GM19463 (cell line): ENCODE results near the gene LYPD1.

Experiments
- ATAC-seq: cut with Tn5 transposase; IDR thresholded peaks from one replicate; pipeline ENCODE4 v1.9.1; 2021; ENCODE audit warnings: mild to moderate bottlenecking, moderate library complexity; ENCODE audit not compliant: unreplicated experiment

LYPD1 gene

DNA sequence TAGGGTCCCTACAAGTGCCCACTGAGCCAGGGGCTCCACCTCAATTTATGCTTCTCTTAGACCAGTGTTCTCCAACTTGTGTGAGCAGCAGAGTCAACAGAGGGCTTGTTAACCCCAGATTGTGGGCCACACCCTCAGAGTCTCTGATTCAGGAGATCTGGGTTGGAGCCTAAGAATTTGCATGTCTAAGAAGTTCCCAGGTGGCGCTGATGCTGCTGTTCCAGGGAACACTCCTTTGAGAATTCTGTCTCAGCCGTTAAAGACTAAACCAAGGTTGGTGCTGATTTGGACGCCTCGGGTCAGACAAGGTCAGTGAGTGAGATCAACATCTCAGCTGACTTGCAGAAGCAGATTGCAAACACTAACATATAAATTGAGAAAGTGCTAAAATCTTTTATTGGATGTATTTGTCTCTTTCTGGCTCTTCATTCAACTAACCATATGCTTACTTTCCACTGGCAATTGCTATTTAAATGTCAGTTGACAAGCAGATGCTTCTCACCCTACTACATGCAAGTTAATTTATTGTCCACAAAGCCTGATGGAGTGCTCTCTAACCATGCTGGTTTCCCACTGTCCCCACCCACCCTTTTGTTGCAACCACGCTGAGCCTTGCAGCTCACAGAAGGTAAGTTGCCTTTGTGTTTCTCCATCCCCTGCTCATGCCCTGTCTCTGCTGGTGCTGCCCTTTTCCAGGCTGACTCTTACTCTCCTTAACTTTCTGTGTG, 31.5 kb downstream of the LYPD1 start:
- no peak for ATAC-seq

DNA sequence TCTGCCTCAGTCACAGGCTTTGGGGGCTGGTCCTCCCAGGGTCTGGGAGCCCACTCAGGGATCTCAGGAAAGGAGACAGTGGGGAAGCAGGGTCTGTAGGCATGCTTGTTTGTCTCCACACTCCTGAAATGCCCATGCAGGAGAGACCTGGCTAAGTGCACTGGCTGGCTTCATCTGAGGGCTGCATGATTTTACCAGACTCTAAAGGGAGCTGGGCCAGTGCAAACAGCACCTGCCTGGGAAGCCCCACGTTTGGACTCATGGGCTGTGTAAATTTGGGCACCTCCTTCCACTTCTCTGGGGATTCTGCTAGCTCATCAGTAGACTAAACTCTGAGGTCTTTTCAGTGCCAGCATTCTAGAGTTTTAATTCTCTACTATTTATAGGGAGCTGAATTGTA, 33.7 kb downstream of the LYPD1 start:
- ATAC-seq = no peak

DNA sequence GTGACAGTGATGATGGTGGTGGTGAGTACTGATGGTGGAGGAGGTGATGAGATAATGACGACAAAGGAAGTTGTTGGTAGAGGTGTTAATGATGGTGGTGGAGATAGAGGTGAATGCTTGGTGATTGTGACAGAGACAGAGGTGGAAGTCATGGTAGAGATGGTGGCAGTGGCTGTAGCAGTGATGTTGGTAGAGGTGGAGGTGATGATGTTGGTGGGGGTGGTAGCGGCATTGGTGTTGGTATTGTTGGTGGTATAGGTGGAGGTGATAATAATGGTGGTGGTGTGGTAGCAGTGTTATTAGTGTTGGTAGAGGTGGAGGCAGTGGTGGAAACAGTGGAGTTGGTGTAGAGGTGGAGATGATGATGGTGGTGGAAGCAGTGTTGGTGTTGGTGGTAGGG, 36.4 kb downstream of the LYPD1 start:
- no peak for ATAC-seq

DNA sequence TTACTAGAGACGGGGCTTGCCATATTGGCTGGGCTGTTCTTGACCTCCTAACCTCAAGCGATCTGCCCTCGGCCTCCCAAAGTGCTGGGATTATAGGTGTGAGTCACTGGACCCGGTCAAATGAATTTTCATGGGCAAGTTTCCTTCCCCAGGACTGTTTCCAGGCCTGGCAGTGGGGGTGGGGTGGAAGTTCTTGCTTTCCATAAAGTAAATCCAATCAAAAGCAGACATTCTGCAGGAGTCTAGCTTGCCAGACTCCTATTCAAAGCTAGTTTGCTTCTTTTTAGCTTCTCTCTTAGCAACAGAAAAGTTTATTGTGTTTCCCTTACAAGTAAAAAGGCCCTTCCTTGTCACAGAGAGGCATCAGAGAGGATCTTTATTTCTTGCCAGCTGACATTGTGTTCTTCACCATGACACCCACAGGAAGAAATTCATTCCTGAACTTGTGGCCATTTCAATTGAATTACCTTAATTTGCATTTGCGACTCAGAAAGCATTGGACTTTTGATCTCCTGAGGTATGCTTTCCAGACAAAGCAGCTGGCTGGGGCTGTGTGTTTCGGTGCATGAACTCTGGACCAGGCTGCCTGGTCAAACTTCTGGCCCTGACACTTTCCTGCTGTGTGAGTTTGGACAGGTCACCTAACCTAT, 37.9 kb downstream of the LYPD1 start:
- ATAC-seq = no peak

DNA sequence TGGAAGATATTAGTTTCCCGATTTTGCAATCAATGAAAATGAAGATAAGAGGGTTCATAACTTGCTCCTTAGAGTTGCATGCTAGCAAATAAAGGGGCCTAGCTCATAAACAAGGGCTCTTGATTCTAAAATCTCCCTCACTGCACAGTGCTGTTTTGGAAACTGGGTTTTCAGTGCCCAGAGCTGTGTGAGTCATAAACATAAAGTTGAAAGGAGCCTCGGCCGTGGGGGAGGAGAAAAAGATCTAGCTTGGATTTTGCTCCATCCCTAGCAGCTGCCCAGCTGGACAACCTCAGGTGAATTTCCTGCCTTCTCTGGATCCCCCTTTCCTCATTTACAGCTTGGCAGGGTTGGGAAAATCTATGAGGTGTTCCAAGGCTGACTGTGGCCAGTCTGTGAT, 42.5 kb downstream of the LYPD1 start:
- no peak for ATAC-seq

DNA sequence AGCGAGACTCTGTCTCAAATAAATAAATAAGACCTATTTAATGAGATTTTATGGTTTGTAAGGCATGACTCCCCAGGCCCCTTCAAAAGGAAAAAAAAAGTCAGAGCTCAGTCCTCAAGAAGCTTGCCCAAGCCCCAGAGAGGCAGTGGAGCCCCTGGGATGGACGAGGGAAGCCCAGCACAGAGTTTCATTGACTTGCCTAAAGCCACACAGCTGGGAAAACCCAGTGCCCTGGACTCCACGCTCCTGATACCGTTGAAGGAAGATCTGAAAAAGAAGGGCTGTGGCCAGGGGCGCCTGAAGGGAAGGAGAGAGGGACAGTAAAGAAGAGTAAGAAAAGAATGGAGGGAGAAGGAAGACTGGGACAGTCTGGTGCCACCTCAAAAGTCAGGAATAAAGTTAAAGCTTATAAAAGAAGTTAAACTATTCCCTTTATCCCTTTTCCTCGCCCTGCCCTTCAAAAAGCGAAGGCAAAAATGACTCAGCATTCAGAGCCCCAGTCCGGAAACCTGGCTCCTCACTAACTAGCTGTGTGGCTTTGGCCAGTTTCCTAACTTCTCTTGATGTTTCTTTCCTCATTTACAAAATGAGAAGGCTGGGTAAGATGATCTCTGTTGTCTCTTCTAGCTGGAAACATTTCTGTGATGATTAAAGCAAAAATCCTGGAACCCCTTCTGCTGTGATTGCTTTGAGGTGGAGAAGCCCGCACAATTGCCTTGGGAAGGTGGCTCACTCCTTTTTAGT, 46.7 kb downstream of the LYPD1 start:
- ATAC-seq = no peak

DNA sequence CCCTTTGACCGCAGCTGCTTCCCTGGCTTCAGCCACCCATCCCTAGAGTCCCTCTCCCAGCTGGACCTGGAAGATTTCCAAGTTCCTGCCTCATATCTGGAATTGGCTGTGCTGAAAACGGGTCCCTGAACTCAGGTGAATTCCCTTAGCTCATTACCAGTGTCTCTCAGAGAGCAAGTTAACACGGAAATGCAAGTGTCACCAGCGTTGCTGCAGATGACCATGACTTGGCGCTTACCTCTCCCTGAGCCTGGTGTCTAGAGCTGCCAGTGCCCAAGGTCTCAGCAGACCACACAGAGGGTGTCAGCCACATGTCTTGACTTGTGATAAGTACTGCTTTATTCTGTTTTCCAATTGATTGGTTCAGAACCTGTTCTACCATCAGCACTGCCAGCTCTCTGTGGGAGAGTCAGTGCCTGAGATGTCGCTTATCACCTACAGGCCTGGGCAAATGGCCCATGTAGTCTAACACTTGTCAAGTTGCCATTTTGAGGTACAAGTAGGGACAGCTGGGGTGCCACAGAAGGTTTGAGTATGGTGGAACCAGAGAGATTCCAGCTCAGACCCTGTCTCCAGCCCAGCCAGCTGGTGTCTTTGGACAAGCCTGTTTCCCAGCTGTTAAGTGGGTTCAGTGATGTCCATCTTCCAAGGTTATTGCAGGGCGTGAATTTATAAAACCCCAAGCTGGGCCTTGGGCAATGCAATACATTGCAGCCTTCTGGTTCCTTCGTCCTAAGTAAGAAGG, 48.7 kb downstream of the LYPD1 start:
- ATAC-seq = no peak

DNA sequence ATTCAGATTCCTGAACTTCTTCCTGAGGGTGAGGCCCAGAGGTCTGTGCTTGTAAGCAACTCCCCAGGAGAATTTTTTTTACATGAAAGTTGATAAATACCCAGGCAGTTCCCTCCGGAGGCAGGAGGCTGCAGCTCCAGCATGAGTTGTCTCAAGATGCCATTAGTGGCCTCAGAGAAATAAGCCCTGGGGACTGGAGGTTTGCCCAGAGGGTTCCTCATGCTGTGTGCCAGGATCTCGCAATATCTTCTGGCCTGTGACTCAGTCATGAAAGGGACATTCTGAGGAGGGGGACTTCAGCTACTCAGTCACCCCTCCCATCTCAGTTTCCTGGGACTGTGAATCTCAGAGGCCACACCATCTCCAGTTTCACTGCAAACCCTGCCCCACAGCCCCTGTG, 49.9 kb downstream of the LYPD1 start:
- no peak for ATAC-seq

DNA sequence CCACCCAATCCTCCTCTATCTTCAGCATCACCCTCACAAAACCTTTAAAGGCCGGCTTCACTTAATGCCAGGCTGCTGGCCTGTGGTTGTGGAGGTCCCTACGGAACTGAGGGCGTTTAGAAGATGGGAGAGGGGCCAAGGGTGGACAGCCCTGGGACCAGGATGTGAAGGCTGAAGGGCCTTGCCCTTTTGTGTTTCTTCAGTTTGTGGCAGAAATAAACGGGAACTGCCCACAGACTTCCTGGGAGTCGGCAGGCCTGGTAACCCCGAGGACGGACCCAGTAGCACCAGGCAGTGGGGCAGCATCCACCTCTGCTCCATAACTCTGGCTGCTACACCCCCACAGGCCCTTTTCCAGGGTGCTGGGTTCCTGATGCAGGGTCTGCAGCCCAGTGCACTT, 51.3 kb downstream of the LYPD1 start:
- no peak for ATAC-seq

DNA sequence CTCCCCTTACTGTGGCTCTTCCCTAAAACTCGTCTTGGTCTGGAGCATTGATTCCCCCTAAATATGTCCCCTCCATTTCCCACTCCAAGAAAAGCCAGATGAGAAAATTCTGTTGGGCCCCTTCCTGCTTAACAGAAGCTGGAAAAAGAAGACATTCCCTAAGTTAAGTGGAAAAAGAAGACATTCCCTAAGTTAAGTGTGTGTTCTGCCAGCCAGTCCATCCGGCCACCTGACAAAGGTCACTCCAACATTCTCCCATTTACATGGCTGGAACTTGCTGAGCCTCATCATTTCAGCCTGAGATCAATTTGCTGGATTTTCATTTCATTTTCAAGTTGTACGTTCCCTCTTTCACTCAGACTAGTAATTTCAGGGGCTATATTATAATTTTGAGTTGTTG, 52.0 kb downstream of the LYPD1 start:
- ATAC-seq = no peak

DNA sequence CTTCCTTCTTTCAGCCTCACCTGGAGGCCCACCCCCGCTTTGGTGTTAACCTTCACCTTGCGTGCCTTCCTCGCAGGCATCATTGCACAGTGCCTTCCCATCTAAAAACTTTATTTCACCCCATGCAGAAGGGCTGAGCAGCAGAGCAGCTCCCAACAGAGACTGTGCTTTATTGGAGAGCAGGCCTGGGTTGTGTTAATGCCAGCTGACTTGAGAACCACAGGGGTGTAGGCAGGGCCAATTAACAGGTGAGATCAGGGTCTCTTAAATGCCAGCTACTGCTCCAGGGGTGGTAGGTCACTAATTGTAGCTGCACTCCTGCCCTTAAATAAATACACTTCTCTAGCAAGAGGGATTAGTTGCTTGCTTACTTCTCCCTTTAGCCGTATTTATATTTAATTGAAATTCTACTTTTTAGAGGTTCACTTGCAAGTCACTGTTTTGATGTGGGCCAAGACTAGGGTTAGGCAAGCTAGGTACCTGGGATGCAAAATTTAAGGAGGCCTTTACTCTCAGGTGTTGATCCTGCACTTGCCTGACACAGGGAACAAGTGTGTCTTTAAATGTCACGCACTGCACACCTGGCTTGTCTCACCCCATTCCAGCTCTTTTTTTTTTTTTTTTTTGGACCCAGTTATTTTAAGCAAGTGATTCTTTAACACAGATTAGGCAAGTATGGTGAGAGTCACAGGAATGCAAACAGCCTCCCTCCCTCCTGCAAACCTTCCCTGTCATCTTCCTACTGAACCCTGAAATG, 54.5 kb downstream of the LYPD1 start:
- ATAC-seq = no peak

DNA sequence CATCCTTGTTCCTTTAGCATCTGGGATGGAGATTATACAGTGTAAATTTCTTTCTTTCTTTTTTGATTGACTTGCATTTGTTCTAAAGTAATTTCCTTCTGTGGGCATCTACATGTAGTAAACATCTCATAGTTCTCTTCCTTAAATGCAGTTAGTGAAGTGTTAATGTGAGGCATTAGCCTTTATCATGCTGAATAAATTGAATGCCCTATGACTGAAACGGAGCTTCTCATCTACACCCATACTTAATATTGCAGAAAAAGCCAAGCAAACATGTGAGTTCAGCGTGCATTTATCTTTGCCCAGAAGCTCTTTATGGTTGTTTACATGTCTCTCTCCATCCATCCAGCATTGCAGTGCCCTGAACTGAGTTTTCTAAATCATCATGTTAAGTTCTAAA, 58.3 kb downstream of the LYPD1 start:
- ATAC-seq = no peak

DNA sequence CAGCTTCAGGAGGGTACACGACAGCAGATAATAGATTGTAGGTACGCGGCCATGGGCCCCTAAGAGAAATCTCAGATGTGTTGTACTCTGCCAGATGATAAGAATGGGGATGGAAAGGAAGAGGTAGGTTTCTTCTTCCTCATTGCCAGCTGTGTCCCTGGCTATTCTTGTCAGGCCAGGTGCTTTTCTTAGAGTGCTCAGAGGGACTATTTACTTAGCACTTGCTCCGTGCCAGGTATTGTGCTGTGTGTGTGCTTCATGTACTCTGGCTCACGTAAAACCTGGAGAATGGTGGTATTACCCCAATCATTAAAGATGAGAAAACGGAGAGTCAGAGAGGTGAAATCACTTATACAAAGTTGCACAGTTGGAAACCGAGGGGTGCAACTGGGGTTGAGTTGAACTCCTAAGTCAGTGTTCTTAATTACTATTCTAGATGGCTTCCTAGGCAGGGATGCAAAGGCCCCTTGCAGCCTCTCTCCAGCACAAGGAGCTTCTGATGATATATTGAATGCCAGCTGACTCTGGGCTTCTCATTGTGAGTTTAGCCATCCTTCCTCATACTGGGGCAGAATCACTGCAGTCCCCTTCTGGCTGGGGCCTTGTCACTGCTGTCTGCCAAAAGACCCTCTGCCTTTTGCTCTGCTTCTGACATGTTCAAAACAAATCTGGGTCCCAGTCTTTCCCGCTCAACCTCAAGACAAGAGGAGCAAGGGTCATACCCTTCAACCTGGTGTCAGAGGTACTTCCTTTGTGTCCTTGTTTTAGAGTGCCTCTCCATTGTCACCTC, 60.7 kb downstream of the LYPD1 start:
- ATAC-seq = no peak

DNA sequence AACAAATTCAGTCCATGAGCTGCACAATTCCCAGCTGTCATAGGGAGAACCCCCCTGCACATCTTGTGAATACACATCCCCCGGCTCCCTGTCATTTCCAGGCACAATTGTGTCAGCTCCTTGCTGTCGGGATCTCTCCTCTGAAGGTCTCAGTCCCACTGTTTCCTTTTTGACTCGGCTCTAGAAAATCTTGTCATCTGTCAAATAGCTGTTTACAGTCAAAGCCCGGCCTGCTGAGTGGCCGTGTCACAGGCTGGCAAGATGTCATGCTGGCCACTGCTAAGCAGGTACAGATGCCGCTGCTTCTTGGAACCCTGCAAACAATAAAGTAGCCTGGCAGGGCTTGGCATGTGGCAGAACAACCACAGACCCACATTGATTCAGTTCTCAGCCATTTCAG, 61.7 kb downstream of the LYPD1 start:
- ATAC-seq = no peak

DNA sequence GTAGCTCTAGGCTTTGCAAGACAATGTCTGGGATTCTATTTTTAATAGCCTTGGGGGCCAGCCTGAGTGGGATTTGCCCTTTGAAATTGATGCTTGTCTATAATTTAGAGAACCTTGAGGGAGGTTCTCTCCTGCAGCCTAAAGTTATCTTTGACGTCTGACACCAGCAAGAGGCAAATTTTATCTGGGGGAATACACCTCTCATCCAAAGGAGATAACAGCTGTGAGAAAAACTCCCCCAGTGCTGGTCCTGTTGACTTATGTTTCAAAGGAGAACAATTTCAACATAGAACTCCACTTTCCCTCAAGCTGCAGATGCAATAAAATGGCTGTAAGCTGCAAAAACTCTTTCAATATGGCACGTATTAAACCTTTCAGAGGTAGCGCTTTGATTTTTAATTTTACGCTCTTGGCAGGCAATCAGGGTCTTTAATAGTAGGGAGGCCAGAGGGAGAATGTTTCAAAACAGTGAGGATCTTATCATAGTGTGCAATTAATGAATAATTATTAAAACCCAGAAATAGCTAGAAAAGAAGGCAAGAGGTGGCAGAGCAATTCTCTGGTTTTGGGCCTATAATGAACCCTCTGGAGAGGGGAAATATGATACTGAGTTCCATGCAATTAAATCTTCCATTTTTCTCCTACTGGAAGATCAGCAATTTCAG, 62.4 kb downstream of the LYPD1 start:
- ATAC-seq = no peak

DNA sequence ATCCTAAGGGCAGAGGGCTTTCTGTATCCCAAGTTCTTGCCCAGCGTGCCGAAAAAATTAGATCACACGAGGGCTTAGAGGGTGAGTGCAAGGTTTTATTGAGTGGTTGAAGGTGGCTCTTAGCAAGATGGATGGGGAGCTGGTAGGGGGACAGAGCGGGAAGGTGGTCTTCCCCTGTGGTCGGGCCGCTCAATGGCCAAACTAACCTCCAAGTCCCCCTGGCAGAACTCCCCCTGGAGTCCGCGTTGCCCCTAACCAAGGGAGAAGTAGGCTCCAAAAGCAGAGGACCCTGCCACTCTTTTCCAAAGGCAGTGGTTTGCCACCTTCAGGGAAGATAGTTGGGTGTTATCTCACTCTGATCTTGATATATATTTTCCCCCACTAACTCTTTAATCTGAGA, 63.4 kb downstream of the LYPD1 start:
- ATAC-seq = no peak

DNA sequence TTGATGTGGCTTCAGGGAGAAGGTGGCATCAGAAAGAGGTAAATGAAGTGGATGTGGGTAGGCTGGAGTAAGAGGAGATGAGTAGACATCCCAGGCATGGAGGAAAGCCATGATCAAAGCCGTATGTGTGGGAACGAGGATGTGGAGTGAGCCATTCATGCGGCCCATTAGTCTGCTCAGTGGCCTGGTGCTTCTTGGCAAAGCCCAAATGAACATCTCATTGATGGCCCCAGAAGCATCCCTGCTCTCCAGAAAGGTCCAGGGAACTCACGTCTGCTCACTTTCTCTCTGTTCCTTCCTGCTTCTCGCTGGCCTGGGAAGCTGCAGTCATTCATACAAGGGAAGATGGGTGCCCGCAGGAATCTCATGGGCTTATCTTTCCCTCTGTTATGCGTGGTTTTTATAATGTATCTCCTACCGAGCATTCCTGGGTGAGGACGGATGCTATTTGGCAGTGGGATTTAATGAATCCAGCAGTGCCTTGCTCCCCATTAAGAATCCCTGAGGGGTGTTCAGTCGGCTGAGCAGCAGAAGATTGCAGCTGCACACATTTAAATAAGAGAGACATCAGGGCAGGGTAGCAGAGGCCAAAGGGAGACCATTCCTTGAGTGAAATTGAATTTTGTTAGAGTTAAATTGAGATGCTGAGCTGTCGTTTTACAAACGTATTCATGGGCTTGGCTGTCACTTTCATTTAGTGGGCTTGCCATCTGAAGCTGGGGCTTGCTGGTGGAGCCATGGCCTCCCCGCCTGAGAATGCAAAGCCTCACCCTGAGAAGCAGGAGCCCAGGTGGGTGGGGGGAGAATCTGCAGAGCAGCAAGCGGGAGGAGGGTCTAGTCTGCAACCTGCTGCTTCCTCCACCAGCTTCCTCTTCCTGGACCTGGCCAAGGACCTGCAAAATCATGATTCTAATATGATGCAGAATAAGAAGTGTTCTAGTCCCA, 64.5 kb downstream of the LYPD1 start:
- no peak for ATAC-seq

DNA sequence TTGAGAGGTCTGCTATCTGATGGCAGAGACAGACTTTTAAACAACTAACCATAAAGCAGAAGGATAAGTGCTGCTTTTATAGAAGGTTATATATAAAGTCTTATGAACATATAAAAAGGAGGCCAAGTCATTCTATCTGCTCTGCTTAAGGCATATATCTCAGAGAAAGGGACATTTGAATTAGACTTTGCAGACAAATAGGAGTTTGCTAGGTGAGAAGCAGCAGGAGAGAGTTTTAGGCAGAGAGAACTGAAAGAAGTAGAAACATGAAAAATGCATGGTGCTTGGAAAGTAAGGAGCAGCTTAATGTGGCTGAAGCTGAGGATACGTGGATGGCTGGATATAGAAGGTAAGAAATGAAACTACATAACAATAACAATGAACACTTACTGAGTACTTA, 65.4 kb downstream of the LYPD1 start:
- ATAC-seq = no peak
